H1 (cell line): Measurements from ENCODE around the gene KCNJ2. TPM values are rescaled to one million over a fixed set of nuclear protein-coding genes. Genes with fewer than 3 reads are reported as not detected.

ENCODE experiments used
- CTCF ChIA-PET: fragments of 300-600 bp; sonication (Branson Sonifier 250); formaldehyde crosslinking; loops from one replicate; lab custom pipeline; 2021; ENCODE audit not compliant: partially characterized antibody; lab: Charles Lee
- POLR2A ChIA-PET: fragments of 300-600 bp; sonication (Branson Sonifier 250); formaldehyde crosslinking; loops from one replicate; lab custom pipeline; 2021; ENCODE audit warnings: inconsistent platforms; ENCODE audit not compliant: partially characterized antibody; lab: Charles Lee
- DNase-seq, 2 experiments: peaks; one replicate each; pipeline versions ENCODE4 v3.0.0 to v3.0.0-alpha.2; 2010 to 2022; ENCODE audit warnings: low spot score in 2 of 2, low read depth in 1 of 2, mixed read lengths in 1 of 2
- FAIRE-seq: peaks from 2 replicates; lab custom pipeline; 2011; peaks lifted over from hg19 to GRCh38; lab: Jason Lieb, UNC
- H2AFZ ChIP-seq: 2 replicates; pipeline ENCODE4 v1.8.1; 2012; ENCODE audit warnings: low read length, inconsistent platforms
- H2AK5ac ChIP-seq: 2 replicates; pipeline ENCODE4 v1.6.1; 2013; ENCODE audit warnings: low read depth, low read length
- H2BK120ac ChIP-seq: replicated peaks from 2 replicates; pipeline ENCODE3; 2013; ENCODE audit warnings: low read depth, low read length, inconsistent platforms
- H2BK12ac ChIP-seq: 2 replicates; pipeline ENCODE4 v1.6.1; 2013; ENCODE audit warnings: low read depth, low read length
- H2BK15ac ChIP-seq: 2 replicates; pipeline ENCODE4 v1.6.1; 2013; ENCODE audit warnings: low read length
- H2BK20ac ChIP-seq: 2 replicates; pipeline ENCODE4 v1.6.1; 2013; ENCODE audit warnings: low read length
- H2BK5ac ChIP-seq: 2 replicates; pipeline ENCODE4 v1.6.1; 2013; ENCODE audit warnings: low read depth, low read length
- H3K14ac ChIP-seq: 2 replicates; pipeline ENCODE4 v1.6.1; 2013; ENCODE audit warnings: inconsistent platforms; ENCODE audit not compliant: insufficient read length
- H3K18ac ChIP-seq: 2 replicates; pipeline ENCODE4 v1.6.1; 2013; ENCODE audit warnings: low read length; ENCODE audit errors: extremely low read depth
- H3K23ac ChIP-seq: 2 replicates; pipeline ENCODE4 v1.6.1; 2013; ENCODE audit warnings: inconsistent platforms; ENCODE audit not compliant: insufficient read length
- H3K23me2 ChIP-seq: 2 replicates; pipeline ENCODE4 v1.6.1; 2013; ENCODE audit warnings: low read depth, low read length
- H3K27ac ChIP-seq: 2 replicates; pipeline ENCODE4 v1.6.1; 2011; ENCODE audit warnings: low read depth, low read length, inconsistent platforms
- H3K27me3 ChIP-seq, 4 experiments: replicated peaks in 1 of 4; 1 replicate in 1 of 4; 2 replicates in 3 of 4; pipeline versions ENCODE4 v1.6.1 to v1.8.1; 2011 to 2013; ENCODE audit warnings: low read length in 3 of 4, mild to moderate bottlenecking in 3 of 4, inconsistent platforms in 2 of 4, mixed read lengths in 2 of 4, moderate library complexity in 1 of 4; ENCODE audit not compliant: control insufficient read depth in 3 of 4, insufficient read depth in 3 of 4; ENCODE audit errors: extremely low read depth in 1 of 4
- H3K36me3 ChIP-seq, 4 experiments: 2 replicates each; pipeline versions ENCODE4 v1.6.1 to v1.8.1; 2011 to 2013; ENCODE audit warnings: mild to moderate bottlenecking in 4 of 4, low read length in 3 of 4, moderate library complexity in 2 of 4, control low read depth in 1 of 4, inconsistent platforms in 1 of 4; ENCODE audit not compliant: insufficient read depth in 4 of 4, control insufficient read depth in 2 of 4
- H3K4ac ChIP-seq: replicated peaks from 2 replicates; pipeline ENCODE3; 2013; ENCODE audit warnings: low read length, low read depth, mixed read lengths, inconsistent platforms; ENCODE audit not compliant: insufficient read length
- H3K4me1 ChIP-seq, 4 experiments: replicated peaks in 1 of 4; 1 replicate in 1 of 4; 2 replicates in 3 of 4; pipeline versions ENCODE4 v1.6.1 to v1.8.1; 2011 to 2013; ENCODE audit warnings: low read length in 3 of 4, inconsistent platforms in 2 of 4, mixed read lengths in 1 of 4; ENCODE audit not compliant: insufficient read depth in 4 of 4, control insufficient read depth in 3 of 4
- H3K4me2 ChIP-seq, 2 experiments: 2 replicates each; pipeline versions ENCODE4 v1.6.1 to v1.8.1; 2011 to 2013; ENCODE audit warnings: low read depth in 2 of 2, low read length in 2 of 2, control low read depth in 1 of 2, inconsistent platforms in 1 of 2, mild to moderate bottlenecking in 1 of 2; ENCODE audit not compliant: insufficient read depth in 1 of 2
- H3K4me3 ChIP-seq, 4 experiments: fragments of 200-600, 300-600 bp in 1 of 4; sonication (generic), shearing (Covaris generic), sonication (Bioruptor Twin) in 1 of 4; 2 replicates each; pipeline versions ENCODE4 v1.5.1 to v1.8.1; 2011 to 2016; ENCODE audit warnings: low read length in 4 of 4, low read depth in 3 of 4, control low read depth in 2 of 4, inconsistent platforms in 2 of 4, mild to moderate bottlenecking in 2 of 4, mixed read lengths in 1 of 4, moderate library complexity in 1 of 4; ENCODE audit not compliant: insufficient read depth in 2 of 4; ENCODE audit errors: extremely low read depth in 1 of 4
- H3K56ac ChIP-seq: replicated peaks from 2 replicates; pipeline ENCODE3; 2013; ENCODE audit warnings: low read depth, mild to moderate bottlenecking, mixed read lengths, low read length, inconsistent platforms; ENCODE audit not compliant: insufficient read length
- H3K79me1 ChIP-seq: 2 replicates; pipeline ENCODE4 v1.6.1; 2013; ENCODE audit warnings: low read depth, low read length, control low read depth
- H3K79me2 ChIP-seq, 2 experiments: 2 replicates each; pipeline versions ENCODE4 v1.6.1 to v1.8.1; 2012 to 2013; ENCODE audit warnings: low read length in 2 of 2, mild to moderate bottlenecking in 2 of 2, inconsistent platforms in 1 of 2; ENCODE audit not compliant: insufficient read depth in 2 of 2, control insufficient read depth in 1 of 2
- H3K9ac ChIP-seq, 4 experiments: replicated peaks in 1 of 4; 1 replicate in 1 of 4; 2 replicates in 3 of 4; pipeline versions ENCODE4 v1.6.1 to v1.8.1; 2011 to 2013; ENCODE audit warnings: low read depth in 3 of 4, low read length in 3 of 4, control low read depth in 2 of 4, mild to moderate bottlenecking in 2 of 4, moderate library complexity in 2 of 4, inconsistent platforms in 1 of 4; ENCODE audit errors: extremely low read depth in 1 of 4
- H3K9me3 ChIP-seq, 2 experiments: 2 replicates each; pipeline versions ENCODE4 v1.6.1 to v1.8.1; 2012 to 2013; ENCODE audit warnings: mild to moderate bottlenecking in 2 of 2, moderate library complexity in 2 of 2, control low read depth in 1 of 2, inconsistent platforms in 1 of 2, low read depth in 1 of 2, low read length in 1 of 2, mixed read lengths in 1 of 2; ENCODE audit not compliant: insufficient read depth in 2 of 2
- H4K20me1 ChIP-seq, 2 experiments: replicated peaks in 1 of 2; 2 replicates each; pipeline versions ENCODE3 to v1.8.1; 2011 to 2013; ENCODE audit warnings: inconsistent platforms in 2 of 2, low read length in 2 of 2, mild to moderate bottlenecking in 1 of 2; ENCODE audit not compliant: insufficient read depth in 2 of 2, control insufficient read depth in 1 of 2
- H4K5ac ChIP-seq: 2 replicates; pipeline ENCODE4 v1.6.1; 2013; ENCODE audit warnings: low read length, low read depth, mixed read lengths, inconsistent platforms; ENCODE audit not compliant: insufficient read length
- H4K8ac ChIP-seq: 2 replicates; pipeline ENCODE4 v1.8.0; 2013; ENCODE audit warnings: mild to moderate bottlenecking, moderate library complexity, low read length, inconsistent platforms; ENCODE audit not compliant: insufficient read depth; ENCODE audit errors: extremely low read depth
- H4K91ac ChIP-seq: replicated peaks from 2 replicates; pipeline ENCODE3; 2013; ENCODE audit warnings: low read length, mixed read lengths, inconsistent platforms; ENCODE audit not compliant: insufficient read length
- ASH2L ChIP-seq: fragments of 200-600, 300-600 bp; sonication (generic); IDR thresholded peaks from one replicate; pipeline ENCODE4 v1.7.1; 2017; ENCODE audit warnings: low read length
- CTCF ChIP-seq, 3 experiments: IDR thresholded peaks; 1 replicate in 2 of 3; 2 replicates in 1 of 3; pipeline versions ENCODE4 v1.5.1 to v1.6.1; 2011; ENCODE audit warnings: low read length in 3 of 3, mild to moderate bottlenecking in 3 of 3, inconsistent platforms in 2 of 3, low read depth in 1 of 3, moderate library complexity in 1 of 3; ENCODE audit not compliant: insufficient read depth in 1 of 3; ENCODE audit errors: control extremely low read depth in 1 of 3
- NANOG ChIP-seq: IDR thresholded peaks from 2 replicates; pipeline ENCODE4 v1.6.1; 2011; ENCODE audit warnings: low read length, low read depth, mild to moderate bottlenecking, inconsistent platforms; ENCODE audit not compliant: insufficient read depth, poor library complexity, severe bottlenecking
- RAD21 ChIP-seq, 2 experiments: IDR thresholded peaks in 1 of 2; conservative IDR thresholded peaks in 1 of 2; 2 replicates each; pipeline ENCODE4 v1.6.1; 2011; ENCODE audit warnings: low read depth in 2 of 2, low read length in 2 of 2, improper control_type of control experiment in 1 of 2, inconsistent platforms in 1 of 2, mild to moderate bottlenecking in 1 of 2, moderate library complexity in 1 of 2
- WGBS, 2 experiments: shearing (Covaris generic) in 1 of 2; methylation state at CpG; one replicate each; pipeline versions ENCODE4 v1.1.6 to v1.1.7; 2013 to 2015; ENCODE audit warnings: low lambda C conversion rate in 2 of 2, mixed read lengths in 2 of 2, inconsistent platforms in 1 of 2, low coverage in 1 of 2, missing lambda C conversion rate in 1 of 2; ENCODE audit not compliant: insufficient replicate concordance in 2 of 2, insufficient coverage in 1 of 2, insufficient read length in 1 of 2; ENCODE audit errors: extremely low coverage in 1 of 2, missing lambda C conversion rate in 1 of 2; 5-methylcytosine and 5-hydroxymethylcytosine counted together
- polyA plus RNA-seq, 7 experiments: library from polyadenylated mRNA; depleted of rRNA in 3 of 7; stranded (reverse) in 5 of 7; unstranded in 2 of 7; fragments of >200 nt in 5 of 7; fragments of 200-250 nt in 2 of 7; gene quantifications; 1 replicate in 5 of 7; 2 replicates in 1 of 7; 4 replicates in 1 of 7; pipeline versions ENCODE4 v1.2.1 to v1.2.3, GENCODE V29; 2011 to 2013; ENCODE audit warnings: missing spikeins in 2 of 7, mixed read lengths in 2 of 7
- total RNA-seq: library from RNA; stranded (reverse); fragmentation: NEBNext Ultra II Directional; extraction: Animal tissue kit (Norgen Biotek cat#: 25700); gene quantifications from 2 replicates; pipeline ENCODE4 v1.2.1, GENCODE V29; 2021

The KCNJ2 gene
- total and polyA plus RNA-seq, 2 of the 8 experiments (the other 6 are each of a cell fraction or from before 2014, with no cell fraction given): 0.23 to 0.76 TPM

GRCh38 chr17:70121126-70121525 is 48.2 kb upstream of the KCNJ2 start:
- H3K18ac ChIP-seq: no peak overlapping the region
- H2AK5ac ChIP-seq: no peak overlapping the region
- DNase-seq (no peak), FAIRE-seq (no peak)
- no peak overlapping the region for H3K56ac ChIP-seq
- WGBS, 2 experiments: 91% methylated on average over 3 of the region's 3 CpGs; no CpG with 5 or more reads in 1 of the 2 experiments
- H3K9me3 ChIP-seq: peaks cover 10 to 12% of the 10 kb centered on the region in 2 experiments; a peak in 2 of 4 replicates
- H4K20me1 ChIP-seq: no peaks in the 10 kb centered on the region
- H3K23me2 ChIP-seq: no peaks in the 10 kb centered on the region
- H3K27ac ChIP-seq: no peak overlapping the region
- no peak overlapping the region for H3K4me2 ChIP-seq
- no peak overlapping the region for H2BK20ac ChIP-seq
- no peak overlapping the region for H4K91ac ChIP-seq
- no peak overlapping the region for H3K23ac ChIP-seq
- H2BK15ac ChIP-seq: no peak overlapping the region
- ChIA-PET CTCF (no interaction called here), POLR2A (no interaction called here)
- H2BK5ac ChIP-seq: no peak overlapping the region
- H2BK120ac ChIP-seq: no peak overlapping the region
- no peak overlapping the region for H2BK12ac ChIP-seq
- H3K4ac ChIP-seq: no peak overlapping the region
- no peak overlapping the region for H4K5ac ChIP-seq
- H3K4me3 ChIP-seq: no peak overlapping the region
- no peaks in the 10 kb centered on the region for H3K4me1 ChIP-seq
- no peaks in the 10 kb centered on the region for H3K36me3 ChIP-seq
- H3K27me3 ChIP-seq: no peaks in the 10 kb centered on the region
- no peak overlapping the region for H4K8ac ChIP-seq
- no peaks in the 10 kb centered on the region for H3K79me1 ChIP-seq
- no peak overlapping the region for H3K14ac ChIP-seq
- H2AFZ ChIP-seq: no peak overlapping the region
- H3K79me2 ChIP-seq: no peaks in the 10 kb centered on the region
- no peak overlapping the region for H3K9ac ChIP-seq
- no peak for TF ChIP-seq RAD21 (IDR thresholded peaks at IDR 0.05 in 1 of 2, conservative IDR thresholded peaks at IDR 0.05 in 1 of 2; ENCODE audit: low read depth in 2 of 2, low read length in 2 of 2)
- no peak for TF ChIP-seq CTCF (IDR thresholded peaks at IDR 0.05; ENCODE audit: control extremely low read depth in 1 of 3, insufficient read depth in 1 of 3, low read depth in 1 of 3, low read length in 3 of 3)
- TF ChIP-seq NANOG: no peak
- TF ChIP-seq ASH2L: no peak
